ENCODE data around the gene FMNL2. TPM values are rescaled to one million over a fixed set of nuclear protein-coding genes. Genes with fewer than 3 reads are reported as not detected.

Gene FMNL2
- total RNA-seq, 1 experiment from 2014 or later = 33.6 TPM

DNA sequence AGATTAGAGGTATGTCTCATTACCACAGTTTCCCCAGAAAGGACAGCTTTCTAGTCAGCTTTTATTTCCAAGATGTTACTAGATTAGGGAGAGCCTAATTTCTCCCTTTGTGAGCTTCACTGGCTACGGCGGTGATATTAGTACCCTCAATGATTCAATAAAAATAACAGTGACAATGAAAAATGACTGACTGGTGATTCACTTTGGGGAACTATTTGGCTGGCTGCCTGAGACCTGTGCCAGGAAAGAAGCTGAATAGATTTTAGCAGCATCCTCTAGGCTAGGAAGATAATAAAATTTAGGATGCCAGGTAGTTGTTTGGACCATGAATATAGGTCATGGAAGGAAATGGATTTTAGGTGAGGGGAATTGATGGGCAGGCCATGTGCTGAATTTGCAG lies 178.7 kb downstream of the FMNL2 start:
- Mint-ChIP-seq H3K4me1 (peaks cover 18 to 20% of the 10 kb centered on the region in 2 experiments), H3K9me3 (no peaks in the 10 kb centered on the region), H3K36me3 (ENCODE audit: insufficient read depth in 1 of 3, low read depth in 3 of 3) (no peaks in the 10 kb centered on the region), H3K27ac (no peak overlapping the region), H3K27me3 (ENCODE audit: low read depth) (no peaks in the 10 kb centered on the region), H3K4me3 (no peak overlapping the region)
- H2BK120ac ChIP-seq (ENCODE audit: low read depth, low read length, poor library complexity, severe bottlenecking) = no peak overlapping the region
- H4K5ac ChIP-seq (ENCODE audit: insufficient read length, low read depth, low read length) = no peak overlapping the region
- no peak overlapping the region for H3K4ac ChIP-seq (ENCODE audit: low read depth, low read length)
- no peak overlapping the region for H3K27ac ChIP-seq (ENCODE audit: insufficient read length, low read depth, low read length)
- H3K9me3 ChIP-seq (ENCODE audit: control insufficient read depth, low read depth, low read length) = no peaks in the 10 kb centered on the region
- H4K8ac ChIP-seq (replicated peaks; ENCODE audit: insufficient read length, low read depth, low read length) = no peak overlapping the region
- no peak overlapping the region for H3K23ac ChIP-seq (ENCODE audit: insufficient read length, low read depth, low read length)
- H4K91ac ChIP-seq (ENCODE audit: insufficient read length, low read depth, low read length) = no peak overlapping the region
- no peaks in the 10 kb centered on the region for H3K27me3 ChIP-seq (ENCODE audit: insufficient read depth, low read length)
- H3K79me2 ChIP-seq (ENCODE audit: insufficient read depth, low read length) = peaks cover 4% of the 10 kb centered on the region; the same call in 1 of the 2 replicates
- H3K79me1 ChIP-seq (ENCODE audit: insufficient read depth, low read depth, low read length, poor library complexity, severe bottlenecking) = no peaks in the 10 kb centered on the region
- TF ChIP-seq, protein P1, sequence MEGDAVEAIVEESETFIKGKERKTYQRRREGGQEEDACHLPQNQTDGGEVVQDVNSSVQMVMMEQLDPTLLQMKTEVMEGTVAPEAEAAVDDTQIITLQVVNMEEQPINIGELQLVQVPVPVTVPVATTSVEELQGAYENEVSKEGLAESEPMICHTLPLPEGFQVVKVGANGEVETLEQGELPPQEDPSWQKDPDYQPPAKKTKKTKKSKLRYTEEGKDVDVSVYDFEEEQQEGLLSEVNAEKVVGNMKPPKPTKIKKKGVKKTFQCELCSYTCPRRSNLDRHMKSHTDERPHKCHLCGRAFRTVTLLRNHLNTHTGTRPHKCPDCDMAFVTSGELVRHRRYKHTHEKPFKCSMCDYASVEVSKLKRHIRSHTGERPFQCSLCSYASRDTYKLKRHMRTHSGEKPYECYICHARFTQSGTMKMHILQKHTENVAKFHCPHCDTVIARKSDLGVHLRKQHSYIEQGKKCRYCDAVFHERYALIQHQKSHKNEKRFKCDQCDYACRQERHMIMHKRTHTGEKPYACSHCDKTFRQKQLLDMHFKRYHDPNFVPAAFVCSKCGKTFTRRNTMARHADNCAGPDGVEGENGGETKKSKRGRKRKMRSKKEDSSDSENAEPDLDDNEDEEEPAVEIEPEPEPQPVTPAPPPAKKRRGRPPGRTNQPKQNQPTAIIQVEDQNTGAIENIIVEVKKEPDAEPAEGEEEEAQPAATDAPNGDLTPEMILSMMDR (conservative IDR thresholded peaks at IDR 0.05) = no peak
- no peak overlapping the region for H3K56ac ChIP-seq (ENCODE audit: insufficient read length, low read depth, low read length)
- DNase-seq = no peak
- no peaks in the 10 kb centered on the region for H3K4me1 ChIP-seq (ENCODE audit: insufficient read depth, low read length)
- H2AK5ac ChIP-seq (ENCODE audit: insufficient read length, low read length) = no peak overlapping the region
- no peak overlapping the region for H3K9ac ChIP-seq (ENCODE audit: extremely low read depth, insufficient read length, low read length)
- no peak overlapping the region for H2BK12ac ChIP-seq (ENCODE audit: insufficient read length, low read depth, low read length)
- no peak overlapping the region for H2BK15ac ChIP-seq (ENCODE audit: low read depth, low read length)
- H3T11ph ChIP-seq (ENCODE audit: low read length) = no peak overlapping the region
- H2AFZ ChIP-seq (ENCODE audit: low read length) = no peak overlapping the region
- H2BK20ac ChIP-seq (ENCODE audit: low read depth, low read length, poor library complexity, severe bottlenecking) = no peak overlapping the region
- H4K20me1 ChIP-seq (ENCODE audit: control insufficient read depth, insufficient read depth, insufficient read length) = no peaks in the 10 kb centered on the region
- no CpG with 5 or more reads among the region's 2 CpGs for WGBS (ENCODE audit: extremely low coverage, insufficient read length, low lambda C conversion rate)
- H3K4me2 ChIP-seq (ENCODE audit: insufficient read depth, insufficient read length, low read length) = no peak overlapping the region
- no peaks in the 10 kb centered on the region for H3K23me2 ChIP-seq (ENCODE audit: insufficient read length, low read depth, low read length, poor library complexity, severe bottlenecking)
- no peak overlapping the region for H2BK5ac ChIP-seq (ENCODE audit: insufficient read length, low read length)
- no peak overlapping the region for H3K14ac ChIP-seq (ENCODE audit: insufficient read depth, low read length)
- no peak overlapping the region for H3K18ac ChIP-seq (ENCODE audit: insufficient read length, low read depth, low read length)

Data from H9 (cell line).